ENCODE measurements around the gene TMEM108. TPM values are rescaled to one million over a fixed set of nuclear protein-coding genes. Genes with fewer than 3 reads are reported as not detected.

TMEM108 gene
- total RNA-seq, 1 experiment from 2014 or later: not detected

DNA sequence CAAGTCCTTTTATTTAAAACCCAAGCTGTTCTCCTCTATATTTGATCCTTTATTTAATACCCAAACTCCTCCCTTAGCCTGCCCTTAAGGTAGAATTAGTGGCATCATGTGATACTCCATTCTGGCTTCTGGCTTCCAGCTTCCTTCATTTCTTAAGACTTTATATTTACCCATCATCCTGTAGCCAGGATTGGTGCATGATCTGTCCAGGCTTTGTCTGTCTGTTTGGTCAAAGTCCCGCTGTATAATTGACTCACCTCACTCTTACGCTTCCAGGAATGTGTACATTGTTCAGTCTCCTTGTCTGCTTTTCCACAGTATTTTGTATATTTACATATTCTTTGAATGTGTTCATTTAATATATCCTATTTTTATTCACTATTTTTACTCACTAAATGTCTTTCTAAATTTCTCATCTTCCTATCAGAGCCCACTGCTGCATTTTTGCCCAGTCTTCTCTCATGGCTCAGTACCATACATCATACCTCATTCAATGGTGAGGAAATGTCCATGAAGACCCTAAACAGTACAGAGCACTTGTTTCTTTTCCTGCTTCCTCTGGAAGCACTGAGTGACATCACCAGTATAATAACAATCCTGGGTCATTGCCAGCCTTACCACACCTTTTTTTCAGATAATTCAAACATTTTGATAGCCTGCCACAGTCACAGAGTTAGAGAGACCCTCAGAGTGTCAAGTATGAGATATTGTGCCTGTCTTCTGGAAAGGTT, 31.5 kb downstream of the TMEM108 start:
- Histone ChIP-seq H3K27ac (no peak overlapping the region), H3K9me3 (replicated peaks) (no peaks in the 10 kb centered on the region), H3K27me3 (replicated peaks) (no peaks in the 10 kb centered on the region), H3K4me1 (replicated peaks) (no peaks in the 10 kb centered on the region), H3K4me3 (no peak overlapping the region), H3K36me3 (no peaks in the 10 kb centered on the region)
- DNase-seq (ENCODE audit: low read depth in 1 of 2, low spot score in 2 of 2): no peak

DNA sequence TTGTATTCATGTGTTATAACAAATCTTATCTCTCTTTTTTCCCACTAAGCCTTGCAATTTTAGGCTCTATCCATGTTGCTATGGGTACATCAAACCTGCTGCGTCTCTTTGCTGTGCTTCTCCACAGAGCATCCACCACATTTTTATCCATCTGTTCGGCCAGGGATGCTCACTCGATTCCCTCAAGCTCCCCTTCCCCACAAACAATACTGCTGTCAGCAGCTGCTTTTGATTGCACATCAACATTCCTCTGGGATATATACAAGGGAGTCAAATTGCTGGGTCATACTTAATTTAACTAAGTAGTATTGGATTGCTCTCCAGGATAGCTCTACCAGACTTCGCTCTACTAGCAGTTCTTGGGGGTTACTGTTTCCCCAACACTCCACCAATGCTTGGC, 36.8 kb downstream of the TMEM108 start:
- Histone ChIP-seq H3K4me3 (no peak overlapping the region), H3K27me3 (replicated peaks) (no peaks in the 10 kb centered on the region), H3K27ac (no peak overlapping the region), H3K9me3 (replicated peaks) (no peaks in the 10 kb centered on the region), H3K36me3 (no peaks in the 10 kb centered on the region), H3K4me1 (replicated peaks) (no peaks in the 10 kb centered on the region)
- no peak for DNase-seq (ENCODE audit: low read depth in 1 of 2, low spot score in 2 of 2)

DNA sequence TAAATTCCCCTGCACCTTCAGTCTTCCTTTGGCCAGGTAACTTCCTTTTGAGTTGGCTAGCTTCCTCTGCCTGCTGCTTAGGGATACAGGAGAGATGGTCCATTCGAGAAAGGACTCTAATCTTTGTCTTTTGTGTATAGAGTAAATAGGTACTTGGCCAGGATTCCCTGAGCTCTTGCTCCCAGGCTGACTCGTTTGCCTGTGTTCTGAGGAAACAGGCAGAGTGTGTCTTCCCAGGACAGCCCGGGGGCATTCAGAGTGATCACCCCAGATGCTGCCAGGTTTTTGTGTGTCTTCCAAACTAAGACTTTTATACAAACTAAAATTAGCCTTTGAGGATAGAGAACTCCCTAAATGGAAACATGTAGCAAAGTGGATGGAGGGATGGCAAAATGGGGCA, 39.5 kb downstream of the TMEM108 start:
- Histone ChIP-seq H3K9me3 (replicated peaks) (no peaks in the 10 kb centered on the region), H3K27me3 (replicated peaks) (no peaks in the 10 kb centered on the region), H3K27ac (no peak overlapping the region), H3K4me3 (no peak overlapping the region), H3K36me3 (no peaks in the 10 kb centered on the region), H3K4me1 (replicated peaks) (no peaks in the 10 kb centered on the region)
- no peak for DNase-seq (ENCODE audit: low read depth in 1 of 2, low spot score in 2 of 2)

DNA sequence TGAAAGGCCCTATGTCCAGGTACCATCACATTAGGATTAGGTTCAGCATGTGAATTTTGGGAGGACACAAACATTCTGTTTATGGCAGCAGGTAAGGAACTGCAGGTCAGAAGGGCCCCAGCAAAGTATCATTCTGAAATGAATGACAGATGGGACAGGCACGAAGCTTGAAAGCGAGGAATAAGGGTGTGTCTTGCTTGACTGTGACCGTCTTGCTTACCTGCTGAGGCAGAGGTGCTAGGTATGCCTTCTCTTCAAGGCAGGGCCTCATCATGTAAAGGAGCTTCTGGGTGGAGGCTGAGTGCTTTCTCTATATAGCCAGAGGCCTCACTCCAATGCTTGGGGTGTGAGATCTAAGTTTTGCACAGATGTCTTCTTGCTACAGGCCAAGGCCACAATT, 41.4 kb downstream of the TMEM108 start:
- no peak for DNase-seq (ENCODE audit: low read depth in 1 of 2, low spot score in 2 of 2)
- no peaks in the 10 kb centered on the region for H3K4me1 ChIP-seq (replicated peaks)
- no peaks in the 10 kb centered on the region for H3K27me3 ChIP-seq (replicated peaks)
- no peak overlapping the region for H3K27ac ChIP-seq
- no peaks in the 10 kb centered on the region for H3K9me3 ChIP-seq (replicated peaks)
- no peak overlapping the region for H3K4me3 ChIP-seq
- H3K36me3 ChIP-seq: no peaks in the 10 kb centered on the region

DNA sequence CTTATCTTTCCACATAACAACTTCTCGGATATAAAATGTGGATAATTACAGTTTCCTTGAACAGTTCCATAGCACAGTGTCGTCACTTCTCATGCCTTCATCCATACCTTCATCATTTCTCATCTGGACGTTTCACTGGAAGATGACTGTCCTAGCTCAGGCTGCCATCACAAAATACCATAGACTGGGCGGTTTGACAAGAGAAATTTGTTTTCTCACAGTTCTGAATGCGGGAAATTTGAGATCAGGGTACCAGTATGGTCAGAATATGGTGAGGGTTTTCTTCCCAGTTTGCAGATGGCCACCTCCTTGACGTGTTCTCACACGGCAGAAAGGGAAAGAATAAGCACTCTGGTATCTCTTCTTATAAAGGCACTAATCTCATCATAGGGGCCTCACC, 42.8 kb downstream of the TMEM108 start:
- no peaks in the 10 kb centered on the region for H3K36me3 ChIP-seq
- H3K27ac ChIP-seq: no peak overlapping the region
- H3K9me3 ChIP-seq (replicated peaks): no peaks in the 10 kb centered on the region
- no peak for DNase-seq (ENCODE audit: low read depth in 1 of 2, low spot score in 2 of 2)
- H3K27me3 ChIP-seq (replicated peaks): no peaks in the 10 kb centered on the region
- H3K4me1 ChIP-seq (replicated peaks): no peaks in the 10 kb centered on the region
- H3K4me3 ChIP-seq: no peak overlapping the region

DNA sequence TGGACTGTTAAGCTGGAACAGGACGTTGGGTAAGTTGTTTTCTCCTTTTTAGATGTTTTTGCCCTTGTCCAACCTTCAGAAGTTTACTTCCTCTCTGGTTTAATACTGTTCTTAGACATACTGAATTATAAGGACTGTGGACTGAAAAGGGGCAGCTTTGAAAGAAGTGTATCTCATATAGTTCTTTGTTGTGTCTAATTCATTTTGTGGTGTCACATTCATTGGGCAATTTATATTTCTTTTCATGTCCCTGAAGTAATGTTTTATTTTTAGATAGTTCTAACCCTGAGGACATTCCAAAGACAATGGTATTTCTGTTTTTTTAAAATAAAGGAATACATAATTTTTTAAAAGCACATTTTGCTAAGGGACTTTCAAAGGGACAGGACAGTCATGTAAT, 45.2 kb downstream of the TMEM108 start:
- no peaks in the 10 kb centered on the region for H3K36me3 ChIP-seq
- no peak overlapping the region for H3K27ac ChIP-seq

DNA sequence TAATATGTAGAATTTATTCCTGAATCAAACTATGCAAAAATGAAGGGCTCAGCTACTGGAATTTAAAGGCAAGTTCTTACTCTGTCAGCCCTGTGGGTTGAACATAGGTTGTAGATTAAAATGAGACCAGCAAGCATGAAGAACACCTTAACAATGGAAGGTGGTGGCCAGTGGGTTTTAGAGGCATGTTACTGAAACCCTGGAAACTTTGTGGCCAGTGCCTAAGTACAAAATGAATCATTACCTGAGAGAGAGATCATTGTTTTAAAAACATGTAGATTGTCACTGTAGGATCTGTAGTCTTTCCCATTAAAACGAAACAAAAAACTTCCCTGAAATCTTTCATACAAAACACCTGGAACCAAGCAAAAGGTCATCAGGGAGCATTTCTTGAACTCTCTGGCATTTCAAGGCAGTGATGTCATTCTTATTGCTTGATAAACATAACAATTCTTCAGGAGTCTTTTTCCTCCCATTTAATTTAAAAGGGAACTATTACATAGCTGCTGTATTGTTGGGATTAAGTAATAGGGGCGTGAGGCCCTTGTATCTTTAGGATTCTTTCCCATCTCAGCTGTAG, 51.8 kb downstream of the TMEM108 start:
- no peaks in the 10 kb centered on the region for H3K9me3 ChIP-seq (replicated peaks)
- H3K4me1 ChIP-seq (replicated peaks): no peaks in the 10 kb centered on the region
- DNase-seq (ENCODE audit: low read depth in 1 of 2, low spot score in 2 of 2): no peak
- no peak overlapping the region for H3K4me3 ChIP-seq
- no peak overlapping the region for H3K27ac ChIP-seq
- H3K27me3 ChIP-seq (replicated peaks): no peaks in the 10 kb centered on the region
- no peaks in the 10 kb centered on the region for H3K36me3 ChIP-seq

More for the DNA sequence above, 45.2 kb downstream of the TMEM108 start:
- Histone ChIP-seq H3K4me3 (no peak overlapping the region), H3K4me1 (replicated peaks) (no peaks in the 10 kb centered on the region), H3K27me3 (replicated peaks) (no peaks in the 10 kb centered on the region), H3K9me3 (replicated peaks) (no peaks in the 10 kb centered on the region)
- DNase-seq (ENCODE audit: low read depth in 1 of 2, low spot score in 2 of 2): no peak

DNA sequence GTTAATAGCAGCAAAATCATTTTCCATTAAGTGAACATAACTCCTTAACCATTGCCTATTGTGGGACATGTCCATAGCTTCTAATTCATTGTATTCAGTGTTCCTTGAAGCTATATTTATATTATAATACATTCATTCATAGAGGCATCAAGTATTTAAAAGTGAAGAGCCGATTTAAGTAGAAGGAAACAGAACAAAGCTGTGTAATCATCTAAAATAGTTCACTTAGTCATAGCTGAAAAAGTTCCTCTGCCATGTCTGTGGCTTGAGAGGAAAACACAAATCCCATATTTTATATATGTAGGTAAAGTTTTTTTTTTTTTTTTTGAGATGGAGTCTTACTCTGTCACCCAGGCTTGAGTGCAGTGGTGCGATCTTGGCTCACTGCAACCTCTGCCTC, 54.5 kb downstream of the TMEM108 start:
- no peak for DNase-seq (ENCODE audit: low read depth in 1 of 2, low spot score in 2 of 2)
- H3K27ac ChIP-seq: no peak overlapping the region
- H3K4me1 ChIP-seq (replicated peaks): no peaks in the 10 kb centered on the region
- no peaks in the 10 kb centered on the region for H3K9me3 ChIP-seq (replicated peaks)
- no peaks in the 10 kb centered on the region for H3K27me3 ChIP-seq (replicated peaks)
- H3K36me3 ChIP-seq: no peaks in the 10 kb centered on the region
- no peak overlapping the region for H3K4me3 ChIP-seq

DNA sequence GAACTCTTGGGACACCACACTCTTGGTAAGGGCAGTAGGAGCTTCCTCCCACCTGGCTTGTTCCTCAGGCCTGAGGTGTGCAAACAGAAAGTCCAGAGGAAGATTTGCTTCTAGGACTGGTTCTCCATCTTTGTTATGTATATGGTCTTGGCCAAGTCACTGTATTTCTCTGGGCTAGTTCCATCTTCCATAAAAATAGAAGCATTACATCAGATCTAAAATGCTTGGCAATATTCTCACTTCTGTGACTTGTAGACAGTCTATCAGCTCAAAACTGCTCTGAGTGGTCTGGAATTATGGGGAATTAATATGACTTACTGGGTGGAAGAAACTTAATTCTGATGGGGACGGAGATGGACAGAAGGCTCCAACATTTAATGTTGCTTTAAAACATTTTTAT, 55.2 kb downstream of the TMEM108 start:
- no peak for DNase-seq (ENCODE audit: low read depth in 1 of 2, low spot score in 2 of 2)
- no peak overlapping the region for H3K27ac ChIP-seq
- no peaks in the 10 kb centered on the region for H3K4me1 ChIP-seq (replicated peaks)
- no peaks in the 10 kb centered on the region for H3K9me3 ChIP-seq (replicated peaks)
- H3K4me3 ChIP-seq: no peak overlapping the region
- no peaks in the 10 kb centered on the region for H3K36me3 ChIP-seq
- H3K27me3 ChIP-seq (replicated peaks): no peaks in the 10 kb centered on the region

DNA sequence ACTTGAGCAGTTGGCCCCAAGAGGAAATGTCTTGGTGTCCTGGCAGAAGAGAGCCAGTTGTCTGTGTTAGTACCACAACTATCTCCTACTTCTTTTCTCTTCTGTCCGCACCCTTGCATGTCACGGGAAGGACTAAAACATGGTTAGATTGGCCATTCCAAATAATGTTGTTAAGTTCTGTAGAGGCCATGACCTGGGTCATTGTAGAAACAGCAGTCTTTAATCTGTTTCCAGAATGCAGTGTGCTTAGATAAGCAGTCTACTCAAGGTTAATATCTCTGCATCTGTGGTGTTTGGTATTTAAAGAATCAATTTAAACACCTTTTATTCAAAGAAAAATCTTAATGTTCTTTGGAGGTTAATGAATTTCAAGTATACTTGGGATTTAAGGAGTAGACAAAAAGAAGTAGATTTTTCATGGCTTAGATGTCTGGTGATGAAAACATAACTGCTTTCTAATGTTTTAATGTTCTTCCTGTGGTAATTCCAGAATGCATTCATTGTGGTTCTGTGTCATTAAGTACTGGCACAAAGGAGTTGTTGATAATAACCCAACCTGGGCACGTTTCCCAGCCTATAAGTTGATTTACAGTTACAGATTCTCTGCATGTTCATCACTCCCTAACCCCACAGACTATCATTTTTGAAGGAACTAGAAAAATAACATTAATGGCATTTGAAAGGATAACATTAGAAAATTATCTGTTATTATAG, 58.9 kb downstream of the TMEM108 start:
- Histone ChIP-seq H3K27ac (no peak overlapping the region), H3K9me3 (replicated peaks) (no peaks in the 10 kb centered on the region)
- DNase-seq (ENCODE audit: low read depth in 1 of 2, low spot score in 2 of 2): no peak

DNA sequence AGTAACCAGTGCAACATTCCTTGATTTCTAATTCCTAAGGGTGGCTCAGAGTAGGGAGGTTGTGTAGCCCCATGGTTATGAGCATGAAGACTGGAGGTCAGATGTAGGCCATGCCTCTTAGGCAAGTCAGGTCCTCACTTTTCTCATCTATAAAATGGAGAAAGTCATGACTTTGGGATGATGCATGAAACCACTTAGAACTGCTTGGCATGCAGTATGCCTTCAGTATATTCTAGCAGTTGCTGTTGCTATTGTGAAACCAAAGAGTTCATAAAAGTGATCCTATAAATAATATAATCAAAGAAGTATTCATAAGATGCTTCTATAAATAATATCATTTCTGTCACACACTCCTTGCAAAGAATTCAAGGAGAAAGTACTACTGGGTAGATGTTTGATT, 65.5 kb downstream of the TMEM108 start:
- Histone ChIP-seq H3K36me3 (no peaks in the 10 kb centered on the region), H3K9me3 (replicated peaks) (no peaks in the 10 kb centered on the region), H3K27ac (no peak overlapping the region), H3K4me1 (replicated peaks) (no peaks in the 10 kb centered on the region), H3K4me3 (no peak overlapping the region), H3K27me3 (replicated peaks) (no peaks in the 10 kb centered on the region)
- no peak for DNase-seq (ENCODE audit: low read depth in 1 of 2, low spot score in 2 of 2)

More for the DNA sequence above, 58.9 kb downstream of the TMEM108 start:
- H3K27me3 ChIP-seq (replicated peaks): no peaks in the 10 kb centered on the region
- no peak overlapping the region for H3K4me3 ChIP-seq
- H3K36me3 ChIP-seq: no peaks in the 10 kb centered on the region
- no peaks in the 10 kb centered on the region for H3K4me1 ChIP-seq (replicated peaks)

DNA sequence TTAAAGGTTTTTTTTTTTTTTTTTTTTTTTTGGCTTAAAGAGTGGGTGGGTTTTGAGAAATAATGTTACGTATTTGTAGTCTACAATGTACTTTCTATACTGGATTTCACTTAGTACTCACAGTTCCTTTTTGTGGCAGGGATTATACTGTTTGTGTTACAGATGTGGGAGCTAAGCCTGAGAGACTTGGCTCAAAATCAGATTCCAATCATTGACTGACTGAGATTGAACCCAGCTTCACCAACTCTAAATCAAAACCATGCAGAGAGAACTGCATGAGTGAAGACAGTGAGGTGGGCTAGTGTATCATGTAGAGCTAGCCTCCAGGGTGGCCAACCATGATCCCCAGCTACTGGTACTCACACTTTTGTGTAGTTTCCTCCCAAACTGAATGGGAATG, 68.0 kb downstream of the TMEM108 start:
- Histone ChIP-seq H3K4me3 (no peak overlapping the region), H3K27me3 (replicated peaks) (no peaks in the 10 kb centered on the region), H3K27ac (no peak overlapping the region), H3K36me3 (no peaks in the 10 kb centered on the region), H3K9me3 (replicated peaks) (no peaks in the 10 kb centered on the region), H3K4me1 (replicated peaks) (no peaks in the 10 kb centered on the region)
- DNase-seq (ENCODE audit: low read depth in 1 of 2, low spot score in 2 of 2): no peak

DNA sequence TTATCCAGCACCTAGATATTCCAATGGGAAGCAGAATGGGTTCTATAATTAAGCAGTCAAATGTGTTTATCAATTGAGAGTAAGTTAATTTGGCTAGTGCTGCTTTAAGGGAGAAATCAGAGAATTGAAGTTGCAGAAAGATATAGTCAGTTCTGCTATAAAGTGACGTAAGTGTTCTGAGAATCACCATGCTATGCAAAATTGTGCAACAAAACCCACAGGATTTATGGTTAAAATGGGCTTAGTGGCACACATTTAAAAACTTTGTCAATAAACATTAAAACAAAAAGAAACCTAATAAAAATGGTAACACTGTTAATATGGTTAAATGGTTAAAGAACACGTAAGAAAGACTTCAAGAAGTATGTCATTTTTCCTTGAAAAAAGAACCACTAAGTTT, 74.5 kb downstream of the TMEM108 start:
- H3K9me3 ChIP-seq (replicated peaks): no peaks in the 10 kb centered on the region
- no peaks in the 10 kb centered on the region for H3K27me3 ChIP-seq (replicated peaks)
- H3K27ac ChIP-seq: no peak overlapping the region
- no peaks in the 10 kb centered on the region for H3K36me3 ChIP-seq
- H3K4me3 ChIP-seq: no peak overlapping the region
- H3K4me1 ChIP-seq (replicated peaks): no peaks in the 10 kb centered on the region
- DNase-seq (ENCODE audit: low read depth in 1 of 2, low spot score in 2 of 2): no peak

DNA sequence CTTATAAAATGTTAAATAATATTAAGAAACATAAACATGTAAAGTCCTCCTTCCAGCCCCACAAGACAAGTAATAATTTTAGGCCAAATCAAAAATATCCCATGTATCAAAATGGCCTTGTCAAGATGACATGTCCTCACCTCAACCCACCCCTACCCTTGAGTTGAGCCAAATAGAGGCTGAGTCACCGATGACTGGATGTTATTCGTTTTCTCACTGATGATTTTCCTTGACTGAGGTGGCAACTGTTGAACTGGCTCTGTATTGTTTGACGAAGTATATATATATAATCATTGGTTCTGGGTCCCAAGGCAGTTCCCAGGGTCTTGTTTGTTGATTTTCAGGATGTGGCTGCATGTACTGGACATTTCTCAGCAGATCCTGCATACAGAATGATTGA, 75.3 kb downstream of the TMEM108 start:
- Histone ChIP-seq H3K27me3 (replicated peaks) (no peaks in the 10 kb centered on the region), H3K36me3 (no peaks in the 10 kb centered on the region), H3K9me3 (replicated peaks) (no peaks in the 10 kb centered on the region), H3K4me1 (replicated peaks) (no peaks in the 10 kb centered on the region), H3K4me3 (no peak overlapping the region), H3K27ac (no peak overlapping the region)
- no peak for DNase-seq (ENCODE audit: low read depth in 1 of 2, low spot score in 2 of 2)
